ENCODE results near the gene SLCO2A1. TPM values are rescaled to one million over a fixed set of nuclear protein-coding genes. Genes with fewer than 3 reads are reported as not detected.

SLCO2A1 gene
- total RNA-seq, 4 donors from 2014 or later: 6.1 to 54.2 (median 33.1) TPM

- TF ChIP-seq CTCF (IDR thresholded peaks at IDR 0.05): no peak
- ATAC-seq (ENCODE audit: low FRiP score) (no peak), DNase-seq (ENCODE audit: low spot score) (no peak)
Measured at GRCh38 chr3:133970916-133971315, 58.8 kb downstream of the SLCO2A1 start.

GRCh38 chr3:133970339-133970738 lies 59.4 kb downstream of the SLCO2A1 start:
- TF ChIP-seq CTCF (IDR thresholded peaks at IDR 0.05): no peak
- ATAC-seq (ENCODE audit: low FRiP score) (no peak), DNase-seq (ENCODE audit: low spot score) (no peak)

- no peak for TF ChIP-seq CTCF (IDR thresholded peaks at IDR 0.05)
- DNase-seq (ENCODE audit: low spot score) (no peak), ATAC-seq (ENCODE audit: low FRiP score) (no peak)
Measured at GRCh38 chr3:133967992-133968892, 61.5 kb downstream of the SLCO2A1 start.

- no peak for TF ChIP-seq CTCF (IDR thresholded peaks at IDR 0.05)
- ATAC-seq (ENCODE audit: low FRiP score) (no peak), DNase-seq (ENCODE audit: low spot score) (no peak)
Measured at GRCh38 chr3:133966954-133967353, 62.8 kb downstream of the SLCO2A1 start.

- TF ChIP-seq CTCF (IDR thresholded peaks at IDR 0.05): no peak
- DNase-seq (ENCODE audit: low spot score) (no peak), ATAC-seq (ENCODE audit: low FRiP score) (no peak)
Measured at GRCh38 chr3:133965906-133966305, 63.8 kb downstream of the SLCO2A1 start.

- DNase-seq (ENCODE audit: low spot score) (no peak), ATAC-seq (ENCODE audit: low FRiP score) (no peak)
- TF ChIP-seq CTCF (IDR thresholded peaks at IDR 0.05): no peak
Measured at GRCh38 chr3:133965013-133965570, 64.6 kb downstream of the SLCO2A1 start.

GRCh38 chr3:133964547-133964946 lies 65.2 kb downstream of the SLCO2A1 start:
- no peak for ATAC-seq (ENCODE audit: low FRiP score)

More at GRCh38 chr3:133964547-133964946, 65.2 kb downstream of the SLCO2A1 start:
- no peak for TF ChIP-seq CTCF (IDR thresholded peaks at IDR 0.05)
- no peak for DNase-seq (ENCODE audit: low spot score)

All from omental fat pad (tissue), 4 donors.